HepG2 (cell line): ENCODE results near the gene SMKR1. TPM values are rescaled to one million over a fixed set of nuclear protein-coding genes. Genes with fewer than 3 reads are reported as not detected.

ENCODE experiments used
- ATAC-seq: fragments of 200-7000 bp; cut with Tn5 transposase; 3 replicates; pipeline ENCODE4 v1.9.1; 2020; ENCODE audit warnings: mild to moderate bottlenecking, moderate library complexity
- BruUV-seq: library from RNA; stranded (reverse); fragments of 400-500 nt; replicated peaks from 2 replicates; lab custom pipeline; 2021; lab: Mats Ljungman, UMichigan
- CTCF ChIA-PET: fragments of 300-600 bp; formaldehyde crosslinking; extraction: SDS; loops from one replicate; lab custom pipeline; 2021; ENCODE audit warnings: low total read pairs, inconsistent platforms, low intra/inter-chr PET ratio; lab: Yijun Ruan, JAX
- POLR2A ChIA-PET: fragments of 350-600 bp; sonication (Branson Sonifier 250); formaldehyde crosslinking; loops from one replicate; lab custom pipeline; 2020; ENCODE audit warnings: antibody characterized with exemption, inconsistent platforms; lab: Yijun Ruan, JAX
- DNase-seq: peaks from one replicate; pipeline ENCODE4 v3.0.0-alpha.2; 2015; ENCODE audit warnings: low spot score
- FAIRE-seq: peaks from 3 replicates; lab custom pipeline; 2011; peaks lifted over from hg19 to GRCh38; lab: Jason Lieb, UNC
- H2AFZ ChIP-seq: one replicate; pipeline ENCODE4 v1.6.1; 2011; ENCODE audit warnings: low read length, inconsistent platforms
- H3K27ac ChIP-seq: fragments of 300-600 bp; 3 replicates; pipeline ENCODE4 v1.8.0; 2011; ENCODE audit warnings: mixed run types, mild to moderate bottlenecking, mixed read lengths, low read length, inconsistent platforms; ENCODE audit not compliant: insufficient read depth; ENCODE audit errors: extremely low read length
- H3K27me3 ChIP-seq, 2 experiments: fragments of 200-600 bp in 1 of 2; 2 replicates in 1 of 2; 3 replicates in 1 of 2; pipeline versions ENCODE4 v1.6.0 to v1.8.0; 2011; ENCODE audit warnings: low read length in 2 of 2, mild to moderate bottlenecking in 2 of 2, moderate library complexity in 2 of 2, inconsistent platforms in 1 of 2; ENCODE audit not compliant: insufficient read depth in 2 of 2, control insufficient read depth in 1 of 2
- H3K36me3 ChIP-seq, 2 experiments: fragments of 200-600 bp in 1 of 2; replicated peaks in 1 of 2; 2 replicates in 1 of 2; 3 replicates in 1 of 2; pipeline versions ENCODE4 v1.5.1 to v1.8.0; 2011; ENCODE audit warnings: low read length in 2 of 2, inconsistent platforms in 1 of 2; ENCODE audit not compliant: insufficient read depth in 2 of 2, control insufficient read depth in 1 of 2
- H3K4me1 ChIP-seq: 2 replicates; pipeline ENCODE4 v1.5.1; 2012; ENCODE audit warnings: low read length, inconsistent platforms; ENCODE audit not compliant: insufficient read depth
- H3K4me2 ChIP-seq: 2 replicates; pipeline ENCODE4 v1.6.0; 2011; ENCODE audit warnings: low read depth, low read length, inconsistent platforms
- H3K4me3 ChIP-seq, 3 experiments: fragments of 200-600 bp in 1 of 3; sonication (generic), shearing (Covaris generic) in 1 of 3; replicated peaks in 1 of 3; 2 replicates each; pipeline ENCODE4 v1.5.1; 2011 to 2016; ENCODE audit warnings: low read length in 3 of 3, inconsistent platforms in 2 of 3, low read depth in 2 of 3, mild to moderate bottlenecking in 2 of 3, control low read depth in 1 of 3, mixed read lengths in 1 of 3; ENCODE audit not compliant: insufficient read depth in 1 of 3
- H3K79me2 ChIP-seq: one replicate; pipeline ENCODE4 v1.6.1; 2011; ENCODE audit warnings: low read length, inconsistent platforms; ENCODE audit not compliant: insufficient read depth
- H3K9ac ChIP-seq: 2 replicates; pipeline ENCODE4 v1.6.0; 2011; ENCODE audit warnings: mild to moderate bottlenecking, low read depth, low read length, inconsistent platforms; ENCODE audit not compliant: insufficient read depth
- H3K9me3 ChIP-seq: 2 replicates; pipeline ENCODE4 v1.5.1; 2012; ENCODE audit warnings: mild to moderate bottlenecking, low read length
- H4K20me1 ChIP-seq: 2 replicates; pipeline ENCODE4 v1.6.0; 2011; ENCODE audit warnings: inconsistent platforms, mild to moderate bottlenecking, low read length, moderate library complexity; ENCODE audit not compliant: insufficient read depth
- ASH2L ChIP-seq: fragments of 300-600, 200-600 bp; sonication (generic); IDR thresholded peaks from 2 replicates; pipeline ENCODE4 v1.7.0; 2017; ENCODE audit warnings: low read depth, mild to moderate bottlenecking, moderate library complexity, mixed read lengths, low read length; ENCODE audit not compliant: insufficient read length
- CC2D1A ChIP-seq: sonication (generic); formaldehyde crosslinking; IDR thresholded peaks from 2 replicates; pipeline ENCODE4 v1.8.1; 2023; ENCODE audit warnings: mild to moderate bottlenecking, missing genetic modification reagents
- JDP2 ChIP-seq: sonication (generic); formaldehyde crosslinking; IDR thresholded peaks from 2 replicates; pipeline ENCODE4 v1.8.1; 2022; ENCODE audit warnings: missing genetic modification reagents, borderline replicate concordance
- KDM2A ChIP-seq: sonication (generic); formaldehyde crosslinking; IDR thresholded peaks from 2 replicates; pipeline ENCODE4 v1.4.0; 2020; ENCODE audit warnings: low read depth, missing genetic modification reagents, borderline replicate concordance
- NFIB ChIP-seq: sonication (generic); formaldehyde crosslinking; IDR thresholded peaks from 2 replicates; pipeline ENCODE4 v1.9.0; 2021; ENCODE audit warnings: missing genetic modification reagents, mild to moderate bottlenecking, borderline replicate concordance
- PCBP2 ChIP-seq: fragments of 200-400 bp; formaldehyde crosslinking; optimal IDR thresholded peaks from 2 replicates; pipeline ENCODE3; 2018; ENCODE audit warnings: low read length, low read depth; ENCODE audit not compliant: poor library complexity, severe bottlenecking
- SP4 ChIP-seq: sonication (generic); formaldehyde crosslinking; IDR thresholded peaks from 2 replicates; pipeline ENCODE4 v1.8.1; 2023; ENCODE audit warnings: mild to moderate bottlenecking, missing genetic modification reagents
- STAT5B ChIP-seq: sonication (generic); formaldehyde crosslinking; IDR thresholded peaks from 2 replicates; pipeline ENCODE4 v1.4.0; 2020; ENCODE audit warnings: missing genetic modification reagents
- ZFP36 ChIP-seq: fragments of 150-350 bp; IDR thresholded peaks from 2 replicates; pipeline ENCODE4 v1.6.1; 2018; ENCODE audit warnings: borderline replicate concordance, low read length, low read depth; ENCODE audit not compliant: partially characterized antibody
- ZNF879 ChIP-seq: sonication (generic); formaldehyde crosslinking; IDR thresholded peaks from 2 replicates; pipeline ENCODE4 v1.8.1; 2023; ENCODE audit warnings: missing genetic modification reagents
- WGBS: methylation state at CpG from one replicate; pipeline ENCODE4 v1.1.6; 2017; ENCODE audit warnings: low lambda C conversion rate; 5-methylcytosine and 5-hydroxymethylcytosine counted together
- in situ Hi-C: cut with HindIII; loops from 2 replicates; pipeline ENCODE4 v1.10.0; 2017; ENCODE audit warnings: low pct_unique_long_range_greater_than_20kb; ENCODE audit not compliant: extremely low pct_ligation_motif_present
- intact Hi-C: fragments of 100-400 bp; cut with micrococcal nuclease; formaldehyde crosslinking; loops from one replicate; pipeline ENCODE4 v1.10.0; 2022; ENCODE audit not compliant: unreplicated experiment
- polyA plus RNA-seq, 8 experiments: library from polyadenylated mRNA; depleted of rRNA in 3 of 8; stranded (reverse) in 7 of 8; unstranded in 1 of 8; fragments of >200 nt; fragmentation: Illumina TruSeq in 4 of 8; extraction: Trizol in 4 of 8; gene quantifications; 2 replicates each; pipeline versions ENCODE4 v1.2.1 to v1.2.3, GENCODE V29; 2011 to 2016; ENCODE audit warnings: low read depth in 4 of 8, missing spikeins in 1 of 8, mixed read lengths in 1 of 8; ENCODE audit not compliant: insufficient read depth in 1 of 8
- total RNA-seq, 5 experiments: library from RNA; depleted of rRNA; stranded (reverse); fragments of >200 nt; fragmentation: Illumina TruSeq; extraction: Trizol; gene quantifications; 2 replicates each; pipeline ENCODE4 v1.2.3, GENCODE V29; 2016; ENCODE audit warnings: low read depth in 1 of 5
- TF ChIP-seq, protein P1 (sequence below): sonication (generic); formaldehyde crosslinking; conservative IDR thresholded peaks from 2 replicates; pipeline ENCODE4 v1.4.0; 2020; ENCODE audit warnings: missing genetic modification reagents
- TF ChIP-seq, protein P2 (sequence below): sonication (generic); formaldehyde crosslinking; IDR thresholded peaks from 2 replicates; pipeline ENCODE4 v1.9.0; 2021; ENCODE audit warnings: mild to moderate bottlenecking, missing genetic modification reagents
- TF ChIP-seq, protein P3 (sequence below): sonication (generic); formaldehyde crosslinking; IDR thresholded peaks from 2 replicates; pipeline ENCODE4 v1.8.0; 2022; ENCODE audit warnings: mild to moderate bottlenecking, missing genetic modification reagents
- TF ChIP-seq, protein P4 (sequence below): sonication (generic); formaldehyde crosslinking; IDR thresholded peaks from 2 replicates; pipeline ENCODE4 v1.8.0; 2022; ENCODE audit warnings: missing genetic modification reagents, low read depth, mild to moderate bottlenecking, borderline replicate concordance

SMKR1 gene
- total and polyA plus RNA-seq, 2 of the 13 experiments (the other 11 are each of a cell fraction or from before 2014, with no cell fraction given): 0.07 TPM; not detected in 1

DNA sequence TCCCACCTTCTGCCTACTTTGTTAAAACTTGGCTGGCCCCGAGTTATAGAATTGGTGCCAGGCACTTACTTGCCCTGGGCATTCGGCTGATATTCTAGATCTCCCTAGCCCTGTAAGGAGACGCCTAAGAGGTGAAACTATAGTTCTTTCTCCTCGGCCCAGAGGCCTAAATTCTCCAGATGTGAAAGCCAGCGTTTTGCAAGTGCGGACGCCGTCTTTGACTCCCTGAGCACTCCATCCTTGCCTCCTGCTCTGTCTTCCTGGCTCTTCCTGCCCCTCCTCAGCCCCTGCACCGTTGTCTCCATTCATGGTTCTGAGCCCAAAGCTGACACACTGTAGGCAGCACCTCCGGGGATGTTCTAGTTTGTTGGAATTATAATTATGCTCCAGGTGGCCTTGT, 11.2 kb downstream of the SMKR1 start (continued):
- TF ChIP-seq ASH2L (no peak), SP4 (CRISPR knock-in tag) (no peak), KDM2A (CRISPR knock-in tag) (no peak), STAT5B (CRISPR knock-in tag) (no peak), JDP2 (no peak), PCBP2 (no peak)
- TF ChIP-seq, protein P1, sequence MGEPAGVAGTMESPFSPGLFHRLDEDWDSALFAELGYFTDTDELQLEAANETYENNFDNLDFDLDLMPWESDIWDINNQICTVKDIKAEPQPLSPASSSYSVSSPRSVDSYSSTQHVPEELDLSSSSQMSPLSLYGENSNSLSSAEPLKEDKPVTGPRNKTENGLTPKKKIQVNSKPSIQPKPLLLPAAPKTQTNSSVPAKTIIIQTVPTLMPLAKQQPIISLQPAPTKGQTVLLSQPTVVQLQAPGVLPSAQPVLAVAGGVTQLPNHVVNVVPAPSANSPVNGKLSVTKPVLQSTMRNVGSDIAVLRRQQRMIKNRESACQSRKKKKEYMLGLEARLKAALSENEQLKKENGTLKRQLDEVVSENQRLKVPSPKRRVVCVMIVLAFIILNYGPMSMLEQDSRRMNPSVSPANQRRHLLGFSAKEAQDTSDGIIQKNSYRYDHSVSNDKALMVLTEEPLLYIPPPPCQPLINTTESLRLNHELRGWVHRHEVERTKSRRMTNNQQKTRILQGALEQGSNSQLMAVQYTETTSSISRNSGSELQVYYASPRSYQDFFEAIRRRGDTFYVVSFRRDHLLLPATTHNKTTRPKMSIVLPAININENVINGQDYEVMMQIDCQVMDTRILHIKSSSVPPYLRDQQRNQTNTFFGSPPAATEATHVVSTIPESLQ (CRISPR knock-in tag): no peak

DNA sequence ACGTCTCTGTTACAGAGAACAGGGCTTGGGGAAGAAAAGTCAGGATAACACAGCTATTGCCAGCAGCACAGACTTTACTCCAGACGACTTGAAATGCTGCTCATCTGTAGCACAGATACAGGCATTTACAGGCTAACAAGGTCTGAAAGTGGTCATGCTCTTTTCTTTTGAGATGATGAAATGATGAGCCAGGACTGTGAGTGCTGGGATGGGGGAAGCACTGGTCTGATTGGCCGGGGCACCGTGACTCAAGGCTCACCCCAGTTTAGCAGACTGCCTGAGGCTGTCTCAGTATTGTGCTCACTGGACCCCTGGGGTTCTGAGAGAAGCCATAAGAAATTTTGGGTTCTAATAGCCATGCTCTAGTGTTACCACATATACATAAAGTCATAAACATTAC, 12.4 kb downstream of the SMKR1 start:
- no peak for FAIRE-seq
- ChIA-PET POLR2A (no interaction called here), CTCF (no interaction called here)
- no peak overlapping the region for H3K4me3 ChIP-seq
- no peak overlapping the region for H2AFZ ChIP-seq
- no peaks in the 10 kb centered on the region for H3K36me3 ChIP-seq
- H3K27me3 ChIP-seq: peaks cover 4 to 27% of the 10 kb centered on the region in 2 experiments; a peak in 2 of 5 replicates
- no TSS peak for BruUV-seq
- ATAC-seq: no peak
- 21% methylated on average over 4 of the region's 4 CpGs for WGBS
- no peaks in the 10 kb centered on the region for H3K79me2 ChIP-seq
- intact Hi-C loops: no loop called here
- H3K27ac ChIP-seq: no peak overlapping the region
- H3K4me1 ChIP-seq: peaks cover 11% of the 10 kb centered on the region; the same call in 1 of the 2 replicates
- no peak overlapping the region for H3K4me2 ChIP-seq
- no peak overlapping the region for H3K9ac ChIP-seq
- H4K20me1 ChIP-seq: no peaks in the 10 kb centered on the region
- in situ Hi-C loops: no loop called here
- no peak for DNase-seq
- no peaks in the 10 kb centered on the region for H3K9me3 ChIP-seq
- TF ChIP-seq, protein P2, sequence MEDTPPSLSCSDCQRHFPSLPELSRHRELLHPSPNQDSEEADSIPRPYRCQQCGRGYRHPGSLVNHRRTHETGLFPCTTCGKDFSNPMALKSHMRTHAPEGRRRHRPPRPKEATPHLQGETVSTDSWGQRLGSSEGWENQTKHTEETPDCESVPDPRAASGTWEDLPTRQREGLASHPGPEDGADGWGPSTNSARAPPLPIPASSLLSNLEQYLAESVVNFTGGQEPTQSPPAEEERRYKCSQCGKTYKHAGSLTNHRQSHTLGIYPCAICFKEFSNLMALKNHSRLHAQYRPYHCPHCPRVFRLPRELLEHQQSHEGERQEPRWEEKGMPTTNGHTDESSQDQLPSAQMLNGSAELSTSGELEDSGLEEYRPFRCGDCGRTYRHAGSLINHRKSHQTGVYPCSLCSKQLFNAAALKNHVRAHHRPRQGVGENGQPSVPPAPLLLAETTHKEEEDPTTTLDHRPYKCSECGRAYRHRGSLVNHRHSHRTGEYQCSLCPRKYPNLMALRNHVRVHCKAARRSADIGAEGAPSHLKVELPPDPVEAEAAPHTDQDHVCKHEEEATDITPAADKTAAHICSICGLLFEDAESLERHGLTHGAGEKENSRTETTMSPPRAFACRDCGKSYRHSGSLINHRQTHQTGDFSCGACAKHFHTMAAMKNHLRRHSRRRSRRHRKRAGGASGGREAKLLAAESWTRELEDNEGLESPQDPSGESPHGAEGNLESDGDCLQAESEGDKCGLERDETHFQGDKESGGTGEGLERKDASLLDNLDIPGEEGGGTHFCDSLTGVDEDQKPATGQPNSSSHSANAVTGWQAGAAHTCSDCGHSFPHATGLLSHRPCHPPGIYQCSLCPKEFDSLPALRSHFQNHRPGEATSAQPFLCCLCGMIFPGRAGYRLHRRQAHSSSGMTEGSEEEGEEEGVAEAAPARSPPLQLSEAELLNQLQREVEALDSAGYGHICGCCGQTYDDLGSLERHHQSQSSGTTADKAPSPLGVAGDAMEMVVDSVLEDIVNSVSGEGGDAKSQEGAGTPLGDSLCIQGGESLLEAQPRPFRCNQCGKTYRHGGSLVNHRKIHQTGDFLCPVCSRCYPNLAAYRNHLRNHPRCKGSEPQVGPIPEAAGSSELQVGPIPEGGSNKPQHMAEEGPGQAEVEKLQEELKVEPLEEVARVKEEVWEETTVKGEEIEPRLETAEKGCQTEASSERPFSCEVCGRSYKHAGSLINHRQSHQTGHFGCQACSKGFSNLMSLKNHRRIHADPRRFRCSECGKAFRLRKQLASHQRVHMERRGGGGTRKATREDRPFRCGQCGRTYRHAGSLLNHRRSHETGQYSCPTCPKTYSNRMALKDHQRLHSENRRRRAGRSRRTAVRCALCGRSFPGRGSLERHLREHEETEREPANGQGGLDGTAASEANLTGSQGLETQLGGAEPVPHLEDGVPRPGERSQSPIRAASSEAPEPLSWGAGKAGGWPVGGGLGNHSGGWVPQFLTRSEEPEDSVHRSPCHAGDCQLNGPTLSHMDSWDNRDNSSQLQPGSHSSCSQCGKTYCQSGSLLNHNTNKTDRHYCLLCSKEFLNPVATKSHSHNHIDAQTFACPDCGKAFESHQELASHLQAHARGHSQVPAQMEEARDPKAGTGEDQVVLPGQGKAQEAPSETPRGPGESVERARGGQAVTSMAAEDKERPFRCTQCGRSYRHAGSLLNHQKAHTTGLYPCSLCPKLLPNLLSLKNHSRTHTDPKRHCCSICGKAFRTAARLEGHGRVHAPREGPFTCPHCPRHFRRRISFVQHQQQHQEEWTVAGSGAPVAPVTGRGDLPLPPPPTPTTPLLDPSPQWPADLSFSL (CRISPR knock-in tag): no peak
- TF ChIP-seq, protein P3, sequence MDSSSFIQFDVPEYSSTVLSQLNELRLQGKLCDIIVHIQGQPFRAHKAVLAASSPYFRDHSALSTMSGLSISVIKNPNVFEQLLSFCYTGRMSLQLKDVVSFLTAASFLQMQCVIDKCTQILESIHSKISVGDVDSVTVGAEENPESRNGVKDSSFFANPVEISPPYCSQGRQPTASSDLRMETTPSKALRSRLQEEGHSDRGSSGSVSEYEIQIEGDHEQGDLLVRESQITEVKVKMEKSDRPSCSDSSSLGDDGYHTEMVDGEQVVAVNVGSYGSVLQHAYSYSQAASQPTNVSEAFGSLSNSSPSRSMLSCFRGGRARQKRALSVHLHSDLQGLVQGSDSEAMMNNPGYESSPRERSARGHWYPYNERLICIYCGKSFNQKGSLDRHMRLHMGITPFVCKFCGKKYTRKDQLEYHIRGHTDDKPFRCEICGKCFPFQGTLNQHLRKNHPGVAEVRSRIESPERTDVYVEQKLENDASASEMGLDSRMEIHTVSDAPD: no peak
- TF ChIP-seq, protein P4, sequence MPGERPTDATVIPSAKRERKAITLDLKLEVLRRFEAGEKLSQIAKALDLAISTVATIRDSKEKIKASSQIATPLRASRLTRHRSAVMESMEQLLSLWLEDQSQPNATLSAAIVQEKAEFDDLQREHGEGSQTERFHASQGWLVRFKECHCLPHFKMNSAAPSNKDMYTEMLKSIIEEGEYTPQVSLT (CRISPR knock-in tag): no peak
- no peak for TF ChIP-seq ZNF879 (CRISPR knock-in tag)
- no peak for TF ChIP-seq CC2D1A (CRISPR knock-in tag)
- no peak for TF ChIP-seq ZFP36
- TF ChIP-seq NFIB (CRISPR knock-in tag): no peak
